ENCODE measurements around the gene RASA3. TPM values are rescaled to one million over a fixed set of nuclear protein-coding genes. Genes with fewer than 3 reads are reported as not detected.

The RASA3 gene
- total and polyA plus RNA-seq, 2 of the 8 experiments (the other 6 are each of a cell fraction or from before 2014, with no cell fraction given), result 7.5 to 21.9 TPM

DNA sequence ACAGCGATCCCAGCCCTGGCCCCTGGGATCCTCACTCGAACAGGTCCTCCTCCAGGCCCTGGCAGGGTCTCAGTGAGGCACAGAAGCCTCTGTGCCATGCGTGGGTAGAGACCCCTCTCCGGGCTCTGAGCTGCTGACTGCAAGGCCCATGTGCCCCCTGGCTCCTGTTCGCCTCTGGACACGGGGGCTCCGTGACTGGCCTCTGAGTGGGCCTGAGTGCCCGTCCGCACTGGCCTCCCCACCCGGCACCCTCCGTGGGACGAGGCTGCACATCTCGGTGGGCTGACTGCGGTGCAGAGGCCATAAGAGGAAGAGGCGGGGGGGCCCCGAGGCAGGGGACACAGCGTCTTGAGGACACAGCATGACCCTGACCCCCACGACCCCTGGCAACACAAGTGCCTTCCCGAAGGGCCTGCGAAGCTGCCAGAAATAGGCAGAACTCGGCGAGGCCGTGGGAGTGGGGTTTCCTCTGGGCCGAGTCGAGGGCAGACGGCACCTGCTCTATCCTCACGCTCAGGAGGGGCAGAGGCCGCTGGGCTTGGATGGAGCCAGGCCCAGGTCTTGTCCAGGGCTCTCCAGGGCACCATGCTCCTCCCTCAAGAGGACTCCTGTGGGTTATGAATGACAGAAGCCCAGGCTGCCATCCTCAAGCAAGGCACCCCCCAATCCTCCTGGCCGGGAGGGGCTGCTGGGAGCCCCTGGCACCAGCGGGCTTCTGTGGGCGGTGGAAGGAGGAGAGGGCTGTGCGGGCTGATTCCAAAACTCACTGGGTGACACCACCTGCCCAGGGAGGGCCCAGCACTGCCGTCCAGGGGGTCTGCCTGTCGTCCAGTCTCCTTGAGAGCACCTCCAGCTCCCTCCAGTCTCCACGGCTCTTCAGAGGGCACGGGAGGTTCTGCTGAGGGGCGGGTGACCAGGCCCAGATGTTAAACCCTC lies 52.6 kb downstream of the RASA3 start (continued):
- TF ChIP-seq SP4 (IDR thresholded peaks at IDR 0.05; ENCODE audit: low read length) (no peak), GABPA (IDR thresholded peaks at IDR 0.05; ENCODE audit: borderline replicate concordance, insufficient read depth, low read length) (no peak), SAP30 (IDR thresholded peaks at IDR 0.05; ENCODE audit: insufficient read depth, insufficient replicate concordance, low read length) (no peak), TEAD4 (IDR thresholded peaks at IDR 0.05; ENCODE audit: low read depth, low read length) (no peak), RAD21 (IDR thresholded peaks at IDR 0.05 in 1 of 2, conservative IDR thresholded peaks at IDR 0.05 in 1 of 2; ENCODE audit: low read depth in 2 of 2, low read length in 2 of 2) (no peak), POLR2AphosphoS5 (IDR thresholded peaks at IDR 0.05; ENCODE audit: low read depth, low read length) (no peak)
- TF ChIP-seq, protein P1, sequence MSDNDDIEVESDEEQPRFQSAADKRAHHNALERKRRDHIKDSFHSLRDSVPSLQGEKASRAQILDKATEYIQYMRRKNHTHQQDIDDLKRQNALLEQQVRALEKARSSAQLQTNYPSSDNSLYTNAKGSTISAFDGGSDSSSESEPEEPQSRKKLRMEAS (IDR thresholded peaks at IDR 0.05), result no peak
